OCI-LY3 (cell line): ENCODE measurements around the gene RERE.

ENCODE experiments used
- CTCF ChIP-seq: fragments of 200-600, 300-600 bp; sonication (generic); IDR thresholded peaks from 2 replicates; pipeline ENCODE4 v1.5.1; 2014; ENCODE audit warnings: antibody characterized with exemption, low read length, low read depth
- EZH2phosphoT487 ChIP-seq: fragments of 200-600 bp; shearing (Covaris generic); IDR thresholded peaks from 2 replicates; pipeline ENCODE4 v1.6.1; 2018; ENCODE audit warnings: antibody characterized with exemption, mixed run types, low read depth

GRCh38 chr1:8431019-8431418 is 386.4 kb downstream of the RERE start:
- TF ChIP-seq CTCF = peak; percentile 26; the same call in 1 of the 2 replicates
- TF ChIP-seq EZH2phosphoT487 = no peak
